ENCODE results near the gene MAN2B2. TPM values are rescaled to one million over a fixed set of nuclear protein-coding genes. Genes with fewer than 3 reads are reported as not detected.

The MAN2B2 gene
- total RNA-seq, 1 experiment from 2014 or later: 34.4 TPM

DNA sequence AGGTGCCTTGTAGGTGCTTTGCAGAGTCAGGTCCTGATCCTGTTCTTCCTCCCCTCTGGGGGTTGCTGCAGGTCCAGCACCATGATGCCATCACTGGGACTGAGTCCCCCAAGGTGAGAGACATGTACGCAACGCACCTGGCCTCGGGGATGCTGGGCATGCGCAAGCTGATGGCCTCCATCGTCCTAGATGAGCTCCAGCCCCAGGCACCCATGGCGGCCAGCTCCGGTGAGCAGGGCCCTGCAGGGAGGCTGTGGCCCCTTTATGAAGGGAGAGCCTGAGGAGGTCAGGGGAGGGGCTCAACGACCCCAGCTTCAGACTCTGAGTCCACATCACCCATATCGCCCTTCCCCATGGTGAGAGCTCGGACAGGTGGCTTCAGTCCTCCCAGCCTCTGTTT, 23.1 kb downstream of the MAN2B2 start:
- in situ Hi-C loops (cut with HindIII; ENCODE audit: low pct_unique_long_range_greater_than_20kb, low sequenced_read_pairs) (no loop called here), intact Hi-C loops (cut with micrococcal nuclease; ENCODE audit: unreplicated experiment) (no loop called here)
- H3K36me3 ChIP-seq (ENCODE audit: control insufficient read depth, insufficient read depth, low read length): no peaks in the 10 kb centered on the region
- no TSS peak for BruUV-seq (replicated peaks)
- DNase-seq (ENCODE audit: low read depth, low spot score): no peak
- H3K27ac ChIP-seq (ENCODE audit: low read length): no peak overlapping the region
- H3K9me3 ChIP-seq (ENCODE audit: control insufficient read depth, insufficient read depth, low read depth, low read length): no peaks in the 10 kb centered on the region
- POLR2A ChIA-PET: no interaction called here
- H3K4me3 ChIP-seq (ENCODE audit: low read depth in 2 of 2, low read length in 2 of 2): no peak overlapping the region
- no peaks in the 10 kb centered on the region for H3K27me3 ChIP-seq (ENCODE audit: control insufficient read depth, insufficient read depth, low read length)
- TF ChIP-seq CTCF (IDR thresholded peaks at IDR 0.05) (no peak), SIN3A (IDR thresholded peaks at IDR 0.05; ENCODE audit: borderline replicate concordance, insufficient read depth, low read depth, low read length) (no peak), POLR2AphosphoS5 (IDR thresholded peaks at IDR 0.05; ENCODE audit: low read depth, low read length) (no peak), TCF7L2 (IDR thresholded peaks at IDR 0.05; ENCODE audit: low read depth, low read length) (no peak)
- TF ChIP-seq, protein P1, sequence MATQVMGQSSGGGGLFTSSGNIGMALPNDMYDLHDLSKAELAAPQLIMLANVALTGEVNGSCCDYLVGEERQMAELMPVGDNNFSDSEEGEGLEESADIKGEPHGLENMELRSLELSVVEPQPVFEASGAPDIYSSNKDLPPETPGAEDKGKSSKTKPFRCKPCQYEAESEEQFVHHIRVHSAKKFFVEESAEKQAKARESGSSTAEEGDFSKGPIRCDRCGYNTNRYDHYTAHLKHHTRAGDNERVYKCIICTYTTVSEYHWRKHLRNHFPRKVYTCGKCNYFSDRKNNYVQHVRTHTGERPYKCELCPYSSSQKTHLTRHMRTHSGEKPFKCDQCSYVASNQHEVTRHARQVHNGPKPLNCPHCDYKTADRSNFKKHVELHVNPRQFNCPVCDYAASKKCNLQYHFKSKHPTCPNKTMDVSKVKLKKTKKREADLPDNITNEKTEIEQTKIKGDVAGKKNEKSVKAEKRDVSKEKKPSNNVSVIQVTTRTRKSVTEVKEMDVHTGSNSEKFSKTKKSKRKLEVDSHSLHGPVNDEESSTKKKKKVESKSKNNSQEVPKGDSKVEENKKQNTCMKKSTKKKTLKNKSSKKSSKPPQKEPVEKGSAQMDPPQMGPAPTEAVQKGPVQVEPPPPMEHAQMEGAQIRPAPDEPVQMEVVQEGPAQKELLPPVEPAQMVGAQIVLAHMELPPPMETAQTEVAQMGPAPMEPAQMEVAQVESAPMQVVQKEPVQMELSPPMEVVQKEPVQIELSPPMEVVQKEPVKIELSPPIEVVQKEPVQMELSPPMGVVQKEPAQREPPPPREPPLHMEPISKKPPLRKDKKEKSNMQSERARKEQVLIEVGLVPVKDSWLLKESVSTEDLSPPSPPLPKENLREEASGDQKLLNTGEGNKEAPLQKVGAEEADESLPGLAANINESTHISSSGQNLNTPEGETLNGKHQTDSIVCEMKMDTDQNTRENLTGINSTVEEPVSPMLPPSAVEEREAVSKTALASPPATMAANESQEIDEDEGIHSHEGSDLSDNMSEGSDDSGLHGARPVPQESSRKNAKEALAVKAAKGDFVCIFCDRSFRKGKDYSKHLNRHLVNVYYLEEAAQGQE (IDR thresholded peaks at IDR 0.05; ENCODE audit: insufficient read depth in 1 of 2, low read depth in 2 of 2, low read length in 1 of 2): no peak
- CTCF ChIA-PET: no interaction called here
- H3K4me1 ChIP-seq (ENCODE audit: control insufficient read depth, insufficient read depth, low read length): no peaks in the 10 kb centered on the region
- ATAC-seq: no peak

DNA sequence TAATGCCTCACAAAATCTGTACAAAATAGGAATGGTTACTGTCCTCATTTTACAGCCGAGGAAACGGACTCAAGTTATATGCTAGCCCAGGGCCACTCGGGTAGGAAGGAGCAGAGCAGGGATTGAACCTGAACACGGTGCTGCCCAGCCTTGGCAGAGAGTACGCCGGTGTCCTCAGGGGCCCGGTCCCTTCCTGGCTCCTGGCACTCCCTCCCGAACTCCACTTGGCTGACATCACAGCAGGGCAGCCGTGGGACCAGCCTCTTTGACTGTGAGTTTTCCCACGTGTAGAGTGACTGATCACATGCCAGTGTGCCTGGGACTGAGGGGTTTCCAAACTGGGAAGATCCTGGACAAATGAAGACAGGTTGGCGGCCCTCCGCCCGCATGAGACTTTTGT, 23.7 kb downstream of the MAN2B2 start:
- no peaks in the 10 kb centered on the region for H3K4me1 ChIP-seq (ENCODE audit: control insufficient read depth, insufficient read depth, low read length)
- intact Hi-C loops (cut with micrococcal nuclease; ENCODE audit: unreplicated experiment) (no loop called here), in situ Hi-C loops (cut with HindIII; ENCODE audit: low pct_unique_long_range_greater_than_20kb, low sequenced_read_pairs) (no loop called here)
- no TSS peak for BruUV-seq (replicated peaks)
- no peak overlapping the region for H3K4me3 ChIP-seq (ENCODE audit: low read depth in 2 of 2, low read length in 2 of 2)
- DNase-seq (ENCODE audit: low read depth, low spot score) (no peak), ATAC-seq (no peak)
- POLR2A ChIA-PET: no interaction called here
- H3K27ac ChIP-seq (ENCODE audit: low read length): no peak overlapping the region
- TF ChIP-seq, protein P1 (IDR thresholded peaks at IDR 0.05; ENCODE audit: insufficient read depth in 1 of 2, low read depth in 2 of 2, low read length in 1 of 2): no peak
- TF ChIP-seq SIN3A (IDR thresholded peaks at IDR 0.05; ENCODE audit: borderline replicate concordance, insufficient read depth, low read depth, low read length) (no peak), CTCF (IDR thresholded peaks at IDR 0.05) (no peak), POLR2AphosphoS5 (IDR thresholded peaks at IDR 0.05; ENCODE audit: low read depth, low read length) (no peak), TCF7L2 (IDR thresholded peaks at IDR 0.05; ENCODE audit: low read depth, low read length) (no peak)
- no peaks in the 10 kb centered on the region for H3K9me3 ChIP-seq (ENCODE audit: control insufficient read depth, insufficient read depth, low read depth, low read length)
- no peaks in the 10 kb centered on the region for H3K36me3 ChIP-seq (ENCODE audit: control insufficient read depth, insufficient read depth, low read length)
- no peaks in the 10 kb centered on the region for H3K27me3 ChIP-seq (ENCODE audit: control insufficient read depth, insufficient read depth, low read length)
- CTCF ChIA-PET: no interaction called here

All from Panc1 (cell line).